ENCODE data around the gene ACSF3. TPM values are rescaled to one million over a fixed set of nuclear protein-coding genes. Genes with fewer than 3 reads are reported as not detected.

ACSF3 gene
- total RNA-seq, 1 donor from 2014 or later, result 78.0 TPM

- Mint-ChIP-seq H3K9me3 (peaks cover 3% of the 10 kb centered on the region), H3K36me3 (ENCODE audit: low read depth) (no peaks in the 10 kb centered on the region), H3K4me1 (peaks cover 9% of the 10 kb centered on the region), H3K27ac (no peak overlapping the region), H3K27me3 (no peaks in the 10 kb centered on the region), H3K4me3 (no peak overlapping the region)
- TF ChIP-seq CTCF (IDR thresholded peaks at IDR 0.05), result no peak
- intact Hi-C loops (cut with micrococcal nuclease), result no loop called here
- ChIA-PET CTCF (no interaction called here), POLR2A (interaction anchor here (0.6 kb wide), 1 partner anchor 11 kb away, joined by 3 read pairs; no protein-coding TSS in a partner anchor)
- no peak for DNase-seq
- ATAC-seq (ENCODE audit: low read depth), result no peak
Measured at GRCh38 chr16:89050119-89050867, 43.4 kb upstream of the ACSF3 start.

GRCh38 chr16:89050868-89051311 lies 42.8 kb upstream of the ACSF3 start:
- intact Hi-C loops (cut with micrococcal nuclease), result no loop called here
- DNase-seq (no peak), ATAC-seq (ENCODE audit: low read depth) (no peak)
- Mint-ChIP-seq H3K9me3 (peaks cover 1% of the 10 kb centered on the region), H3K27me3 (no peaks in the 10 kb centered on the region), H3K27ac (no peak overlapping the region), H3K4me3 (no peak overlapping the region), H3K4me1 (peaks cover 9% of the 10 kb centered on the region), H3K36me3 (ENCODE audit: low read depth) (no peaks in the 10 kb centered on the region)
- CTCF ChIA-PET, result no interaction called here
- no peak for TF ChIP-seq CTCF (IDR thresholded peaks at IDR 0.05)
- POLR2A ChIA-PET, result interaction anchor here (0.6 kb wide), 1 partner anchor 12 kb away, joined by 3 read pairs; no protein-coding TSS in a partner anchor

GRCh38 chr16:89051521-89052166 lies 42.0 kb upstream of the ACSF3 start:
- H3K4me1 Mint-ChIP-seq, result peaks cover 9% of the 10 kb centered on the region
- CTCF ChIA-PET, result no interaction called here
- no peak overlapping the region for H3K4me3 Mint-ChIP-seq
- POLR2A ChIA-PET, result interaction anchor here (0.6 kb wide), 1 partner anchor 8 kb away, joined by 8 read pairs; no protein-coding TSS in a partner anchor
- no peaks in the 10 kb centered on the region for H3K27me3 Mint-ChIP-seq
- intact Hi-C loops (cut with micrococcal nuclease), result no loop called here
- no peak for DNase-seq
- no peaks in the 10 kb centered on the region for H3K36me3 Mint-ChIP-seq (ENCODE audit: low read depth)
- ATAC-seq (ENCODE audit: low read depth), result no peak
- H3K27ac Mint-ChIP-seq, result no peak overlapping the region
- H3K9me3 Mint-ChIP-seq, result no peaks in the 10 kb centered on the region
- TF ChIP-seq CTCF (IDR thresholded peaks at IDR 0.05), result no peak

GRCh38 chr16:89052191-89052889 lies 41.3 kb upstream of the ACSF3 start:
- CTCF ChIA-PET, result no interaction called here
- H3K4me3 Mint-ChIP-seq, result peak overlapping the region; percentile 85
- POLR2A ChIA-PET, result interaction anchor here (0.7 kb wide), 1 partner anchor 92 kb away, joined by 8 read pairs; no protein-coding TSS in a partner anchor
- H3K27ac Mint-ChIP-seq, result peak overlapping the region; percentile 65
- no peaks in the 10 kb centered on the region for H3K9me3 Mint-ChIP-seq
- TF ChIP-seq CTCF (IDR thresholded peaks at IDR 0.05), result no peak
- H3K4me1 Mint-ChIP-seq, result peaks cover 9% of the 10 kb centered on the region
- DNase-seq (no peak), ATAC-seq (ENCODE audit: low read depth) (no peak)
- intact Hi-C loops (cut with micrococcal nuclease), result no loop called here
- no peaks in the 10 kb centered on the region for H3K36me3 Mint-ChIP-seq (ENCODE audit: low read depth)
- no peaks in the 10 kb centered on the region for H3K27me3 Mint-ChIP-seq

Measured in activated B cell treated with CpG ODN at 0.5 μM for 24 hours (primary cell).